D721Med (cell line): ENCODE results near the gene OSM.

Experiments used
- DNase-seq: peaks from one replicate; pipeline ENCODE4 v3.0.0; 2011; ENCODE audit warnings: low spot score; ENCODE audit not compliant: insufficient read length
- FAIRE-seq: peaks from 2 replicates; lab custom pipeline; 2011; peaks lifted over from hg19 to GRCh38; lab: Jason Lieb, UNC
- TF ChIP-seq, protein P1 (sequence below): IDR thresholded peaks from 2 replicates; pipeline ENCODE4 v1.5.1; 2012; ENCODE audit warnings: mild to moderate bottlenecking, control low read depth; ENCODE audit not compliant: insufficient read depth; ENCODE audit errors: missing control alignments

The OSM gene

GRCh38 chr22:30287648-30288418 lies 21.2 kb upstream of the OSM start:
- FAIRE-seq: no peak
- DNase-seq: no peak
- TF ChIP-seq, protein P1, sequence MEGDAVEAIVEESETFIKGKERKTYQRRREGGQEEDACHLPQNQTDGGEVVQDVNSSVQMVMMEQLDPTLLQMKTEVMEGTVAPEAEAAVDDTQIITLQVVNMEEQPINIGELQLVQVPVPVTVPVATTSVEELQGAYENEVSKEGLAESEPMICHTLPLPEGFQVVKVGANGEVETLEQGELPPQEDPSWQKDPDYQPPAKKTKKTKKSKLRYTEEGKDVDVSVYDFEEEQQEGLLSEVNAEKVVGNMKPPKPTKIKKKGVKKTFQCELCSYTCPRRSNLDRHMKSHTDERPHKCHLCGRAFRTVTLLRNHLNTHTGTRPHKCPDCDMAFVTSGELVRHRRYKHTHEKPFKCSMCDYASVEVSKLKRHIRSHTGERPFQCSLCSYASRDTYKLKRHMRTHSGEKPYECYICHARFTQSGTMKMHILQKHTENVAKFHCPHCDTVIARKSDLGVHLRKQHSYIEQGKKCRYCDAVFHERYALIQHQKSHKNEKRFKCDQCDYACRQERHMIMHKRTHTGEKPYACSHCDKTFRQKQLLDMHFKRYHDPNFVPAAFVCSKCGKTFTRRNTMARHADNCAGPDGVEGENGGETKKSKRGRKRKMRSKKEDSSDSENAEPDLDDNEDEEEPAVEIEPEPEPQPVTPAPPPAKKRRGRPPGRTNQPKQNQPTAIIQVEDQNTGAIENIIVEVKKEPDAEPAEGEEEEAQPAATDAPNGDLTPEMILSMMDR: peak; percentile 90

- TF ChIP-seq, protein P1: peak; percentile 64
- FAIRE-seq (no peak), DNase-seq (peak; percentile 42)
Measured at GRCh38 chr22:30286813-30287647, 20.4 kb upstream of the OSM start.

DNA sequence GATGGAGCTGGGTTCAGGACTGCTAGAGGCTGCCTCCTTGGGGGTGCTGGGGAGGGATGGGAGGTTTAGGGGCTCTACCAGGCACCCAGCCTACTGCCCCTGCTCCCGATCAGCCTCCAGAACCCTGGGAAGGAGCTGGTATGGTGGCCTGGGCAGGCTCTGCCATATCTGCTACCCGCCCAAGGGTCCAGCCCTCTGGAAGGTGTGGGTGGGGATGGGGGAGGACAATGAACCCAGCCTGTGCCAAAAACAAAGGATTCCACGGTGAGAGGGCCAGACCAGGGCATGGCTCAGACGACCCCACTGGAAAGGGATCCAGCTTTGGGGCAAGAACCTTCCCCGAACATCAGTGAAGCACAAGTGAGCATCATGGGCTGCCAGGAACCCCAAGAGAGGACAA lies 19.7 kb upstream of the OSM start:
- FAIRE-seq (no peak), DNase-seq (no peak)
- TF ChIP-seq, protein P1: no peak

- no peak for FAIRE-seq
- TF ChIP-seq, protein P1: no peak
- DNase-seq: no peak
Measured at GRCh38 chr22:30285846-30286200, 19.2 kb upstream of the OSM start.

GRCh38 chr22:30285176-30285845 lies 18.7 kb upstream of the OSM start:
- TF ChIP-seq, protein P1: no peak
- FAIRE-seq (no peak), DNase-seq (no peak)

GRCh38 chr22:30284666-30285065 lies 18.0 kb upstream of the OSM start:
- TF ChIP-seq, protein P1: no peak
- no peak for DNase-seq
- FAIRE-seq: no peak
